ENCODE data around the gene WTAP.

GRCh38 chr6:159766906-159767305 is 39.6 kb downstream of the WTAP start:
- no peak for TF ChIP-seq CTCF (conservative IDR thresholded peaks at IDR 0.05)
- TF ChIP-seq EZH2 (IDR thresholded peaks at IDR 0.05; ENCODE audit: low read depth): no peak
